Naive B cell (primary cell): ENCODE results near the gene NRSN1. TPM values are rescaled to one million over a fixed set of nuclear protein-coding genes. Genes with fewer than 3 reads are reported as not detected.
A peak's percentile ranks its signal among the peaks of the same experiment; 100 is the strongest.
"Not testable (repeated sequence)": the region's sequence is repeated elsewhere in the genome, so short reads cannot be mapped to it uniquely, and the experiment has no call there.

Experiments
- ATAC-seq, 2 donors: fragments of 150-1000 bp; cut with Tn5 transposase; 2 replicates each; pipeline ENCODE4 v1.10.0; 2021; ENCODE audit warnings: low read depth in 2 of 2, mild to moderate bottlenecking in 2 of 2, moderate library complexity in 2 of 2
- DNase-seq: peaks from one replicate; pipeline ENCODE4 v3.0.0; 2022
- H3K27ac Mint-ChIP-seq, 6 donors: one replicate each; pipeline ENCODE4 v1.8.0; 2020 to 2022; ENCODE audit warnings: mild to moderate bottlenecking in 6 of 6, mixed read lengths in 6 of 6, moderate library complexity in 5 of 6, inconsistent platforms in 2 of 6
- H3K27me3 Mint-ChIP-seq, 3 donors: one replicate each; pipeline ENCODE4 v1.8.0; 2021 to 2022; ENCODE audit warnings: mixed read lengths in 3 of 3, mild to moderate bottlenecking in 1 of 3
- H3K36me3 Mint-ChIP-seq, 2 donors: one replicate each; pipeline ENCODE4 v1.8.0; 2020 to 2022; ENCODE audit warnings: mixed read lengths in 2 of 2, inconsistent platforms in 1 of 2, mild to moderate bottlenecking in 1 of 2
- H3K4me1 Mint-ChIP-seq, 3 donors: one replicate each; pipeline ENCODE4 v1.8.0; 2020 to 2022; ENCODE audit warnings: mixed read lengths in 3 of 3, inconsistent platforms in 1 of 3, mild to moderate bottlenecking in 1 of 3, moderate library complexity in 1 of 3
- H3K4me3 Mint-ChIP-seq, 8 donors: one replicate each; pipeline ENCODE4 v1.8.0; 2020 to 2022; ENCODE audit warnings: mild to moderate bottlenecking in 8 of 8, mixed read lengths in 8 of 8, moderate library complexity in 8 of 8, inconsistent platforms in 2 of 8
- H3K9me3 Mint-ChIP-seq, 7 donors: one replicate each; pipeline ENCODE4 v1.8.0; 2020 to 2022; ENCODE audit warnings: mixed read lengths in 7 of 7, mild to moderate bottlenecking in 5 of 7, inconsistent platforms in 2 of 7, moderate library complexity in 1 of 7
- polyA plus RNA-seq, 6 donors: library from polyadenylated mRNA; unstranded; fragments of 300-500 nt; fragmentation: Illumina TruSeq; gene quantifications; one replicate each; pipeline ENCODE4 v1.2.3, GENCODE V29; 2021; ENCODE audit warnings: low read depth in 6 of 6

The NRSN1 gene
- polyA plus RNA-seq, 6 donors from 2014 or later = not detected

DNA sequence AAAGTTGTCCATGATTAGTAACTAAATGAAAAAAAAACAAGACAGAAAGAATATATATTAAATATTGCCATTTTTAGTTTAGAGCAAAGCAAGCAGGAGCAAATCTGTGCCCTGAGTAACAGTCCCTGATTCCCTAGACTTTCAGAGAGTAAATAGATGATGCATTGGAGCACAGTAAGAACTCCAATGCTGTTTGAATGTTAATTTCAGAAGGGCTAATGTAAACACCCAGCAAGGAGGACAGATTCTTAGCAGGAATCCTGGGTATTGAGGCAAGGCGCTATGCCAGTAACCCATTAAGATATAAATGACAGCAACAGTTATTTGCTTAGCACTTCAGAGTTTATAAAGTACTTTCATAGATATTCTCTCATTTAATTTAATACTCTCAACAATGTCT is 15.6 kb upstream of the NRSN1 start:
- no peak overlapping the region for H3K27ac Mint-ChIP-seq
- no peak for ATAC-seq
- peaks cover 0 to 1% (median 0%) of the 10 kb centered on the region in 7 donors for H3K9me3 Mint-ChIP-seq
- no peak overlapping the region for H3K4me3 Mint-ChIP-seq
- peaks cover 0 to 12% (median 0%) of the 10 kb centered on the region in 3 donors for H3K27me3 Mint-ChIP-seq
- DNase-seq = no peak
- H3K36me3 Mint-ChIP-seq = no peaks in the 10 kb centered on the region
- no peaks in the 10 kb centered on the region for H3K4me1 Mint-ChIP-seq

- H3K4me1 Mint-ChIP-seq = no peaks in the 10 kb centered on the region
- H3K27me3 Mint-ChIP-seq = peaks cover 0 to 8% (median 0%) of the 10 kb centered on the region in 3 donors
- ATAC-seq (no peak), DNase-seq (no peak)
- peaks cover 0 to 4% (median 0%) of the 10 kb centered on the region in 7 donors for H3K9me3 Mint-ChIP-seq
- H3K27ac Mint-ChIP-seq = no peak overlapping the region
- no peak overlapping the region for H3K4me3 Mint-ChIP-seq
- no peaks in the 10 kb centered on the region for H3K36me3 Mint-ChIP-seq
Measured at GRCh38 chr6:24113891-24114290, 12.1 kb upstream of the NRSN1 start.

- ATAC-seq = no peak
- no peak overlapping the region for H3K4me3 Mint-ChIP-seq
- H3K36me3 Mint-ChIP-seq = no peaks in the 10 kb centered on the region
- H3K9me3 Mint-ChIP-seq = peaks cover 0 to 4% (median 2%) of the 10 kb centered on the region in 7 donors
- no peaks in the 10 kb centered on the region for H3K4me1 Mint-ChIP-seq
- no peak for DNase-seq
- H3K27me3 Mint-ChIP-seq = peaks cover 0 to 8% (median 6%) of the 10 kb centered on the region in 3 donors
- H3K27ac Mint-ChIP-seq = no peak overlapping the region
Measured at GRCh38 chr6:24117021-24117420, 9.0 kb upstream of the NRSN1 start.

GRCh38 chr6:24122139-24122538 is 3.9 kb upstream of the NRSN1 start:
- DNase-seq = no peak
- Mint-ChIP-seq H3K4me3 (no peak overlapping the region), H3K4me1 (peaks cover 0 to 6% (median 4%) of the 10 kb centered on the region in 3 donors), H3K9me3 (peaks cover 4 to 12% (median 7%) of the 10 kb centered on the region in 7 donors), H3K36me3 (peaks cover 0 to 12% of the 10 kb centered on the region in 2 donors), H3K27ac (no peak overlapping the region), H3K27me3 (peaks cover 27 to 38% (median 34%) of the 10 kb centered on the region in 3 donors)
- ATAC-seq = no peak

DNA sequence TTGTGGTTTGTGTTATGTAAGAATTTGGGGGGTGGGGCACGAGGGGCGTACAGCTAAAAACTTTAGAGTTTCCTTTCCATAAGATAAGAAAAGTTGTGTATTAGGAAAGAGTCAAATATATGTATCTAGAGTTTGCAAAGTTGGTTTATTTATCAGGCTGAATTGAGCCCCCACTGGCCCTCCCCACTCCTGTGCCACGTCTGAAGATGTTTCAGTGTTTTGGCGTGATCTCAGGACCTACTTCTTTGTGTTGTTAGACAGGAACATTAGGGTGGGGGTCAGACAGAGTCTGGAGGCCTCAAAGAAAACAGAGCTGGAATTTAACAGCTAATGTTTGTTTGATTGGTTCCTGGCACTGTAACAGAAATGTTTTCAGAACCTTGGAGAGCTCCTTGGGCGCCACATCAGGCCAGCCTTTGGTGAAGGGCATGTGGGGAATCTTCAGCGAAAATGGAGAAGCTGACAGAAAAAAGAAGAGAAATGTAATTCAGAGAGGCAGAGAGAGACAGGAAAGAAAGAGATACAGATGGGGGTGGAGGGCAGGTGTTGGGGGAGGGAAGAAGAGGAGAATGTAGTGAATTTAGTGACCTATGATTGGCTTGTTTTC is 674 bp downstream of the NRSN1 start:
- ATAC-seq (no peak), DNase-seq (no peak)
- Mint-ChIP-seq H3K4me1 (peaks cover 0 to 6% (median 4%) of the 10 kb centered on the region in 3 donors), H3K9me3 (peaks cover 3 to 15% (median 5%) of the 10 kb centered on the region in 7 donors), H3K36me3 (peaks cover 0 to 12% of the 10 kb centered on the region in 2 donors), H3K4me3 (no peak overlapping the region), H3K27ac (peak overlapping the region in 1 of 6 donors; percentile 2), H3K27me3 (peaks cover 31 to 36% (median 35%) of the 10 kb centered on the region in 3 donors)

- Mint-ChIP-seq H3K27me3 (peaks cover 31 to 36% (median 35%) of the 10 kb centered on the region in 3 donors), H3K4me3 (no peak overlapping the region), H3K4me1 (peaks cover 0 to 6% (median 4%) of the 10 kb centered on the region in 3 donors), H3K9me3 (peaks cover 3 to 15% (median 5%) of the 10 kb centered on the region in 7 donors), H3K36me3 (peaks cover 0 to 12% of the 10 kb centered on the region in 2 donors), H3K27ac (no peak overlapping the region)
- no peak for DNase-seq
- ATAC-seq = no peak
Measured at GRCh38 chr6:24127316-24127715, 1.3 kb downstream of the NRSN1 start.

DNA sequence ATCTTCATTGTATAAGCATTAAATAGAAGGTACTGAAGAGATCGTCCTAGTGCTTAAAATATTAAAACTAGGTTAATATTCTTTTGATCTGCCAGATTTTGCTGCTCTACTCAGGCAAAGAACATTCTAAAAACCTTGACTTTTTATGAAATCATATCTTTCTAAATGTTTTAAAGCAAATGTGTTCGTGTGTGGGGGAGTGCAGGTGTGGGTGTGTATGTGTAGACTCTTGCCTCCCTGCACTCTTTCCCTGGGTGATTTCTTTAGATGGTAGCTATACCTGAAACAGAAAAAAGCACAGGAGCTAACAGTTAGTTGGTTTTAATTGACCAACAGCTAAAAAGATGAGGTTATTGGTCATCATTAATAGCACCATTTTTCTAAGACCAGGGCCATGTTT is 5.7 kb downstream of the NRSN1 start:
- ATAC-seq (no peak), DNase-seq (no peak)
- Mint-ChIP-seq H3K27me3 (peaks cover 4 to 13% (median 5%) of the 10 kb centered on the region in 3 donors), H3K36me3 (peaks cover 0 to 4% of the 10 kb centered on the region in 2 donors), H3K4me1 (no peaks in the 10 kb centered on the region), H3K27ac (no peak overlapping the region), H3K9me3 (peaks cover 0 to 6% (median 3%) of the 10 kb centered on the region in 7 donors), H3K4me3 (no peak overlapping the region)

DNA sequence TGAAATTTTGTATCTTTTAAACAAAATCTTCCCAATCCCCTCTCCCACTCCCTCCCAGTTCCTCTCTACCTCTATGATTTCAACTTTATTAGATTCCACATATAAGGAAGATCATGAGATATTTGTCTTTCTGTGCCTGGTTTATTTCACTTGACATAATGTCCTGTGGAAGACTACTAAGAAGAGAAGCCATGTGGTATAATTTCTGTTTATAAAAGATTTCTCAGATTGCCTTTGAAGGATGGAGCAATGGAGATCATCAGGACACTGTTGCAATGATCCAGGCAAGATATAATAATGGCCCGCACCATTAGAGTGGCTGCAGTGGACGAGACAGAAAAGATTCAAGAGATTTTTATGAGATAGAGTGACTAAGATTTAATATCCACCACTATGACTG is 13.1 kb downstream of the NRSN1 start:
- Mint-ChIP-seq H3K4me3 (no peak overlapping the region), H3K9me3 (peaks cover 0 to 12% (median 2%) of the 10 kb centered on the region in 7 donors), H3K27ac (peak overlapping the region in 1 of 6 donors; percentile 7), H3K36me3 (no peaks in the 10 kb centered on the region), H3K4me1 (no peaks in the 10 kb centered on the region), H3K27me3 (peaks cover 0 to 8% (median 0%) of the 10 kb centered on the region in 3 donors)
- no peak for ATAC-seq
- DNase-seq = no peak

- Mint-ChIP-seq H3K36me3 (no peaks in the 10 kb centered on the region), H3K27me3 (peaks cover 0 to 5% (median 0%) of the 10 kb centered on the region in 3 donors), H3K4me1 (no peaks in the 10 kb centered on the region), H3K27ac (no peak overlapping the region), H3K9me3 (peaks cover 0 to 12% (median 2%) of the 10 kb centered on the region in 7 donors), H3K4me3 (no peak overlapping the region)
- ATAC-seq (no peak), DNase-seq (no peak)
Measured at GRCh38 chr6:24139639-24140038, 13.6 kb downstream of the NRSN1 start.

- no peak for DNase-seq
- no peak for ATAC-seq
- Mint-ChIP-seq H3K36me3 (no peaks in the 10 kb centered on the region), H3K4me3 (no peak overlapping the region), H3K9me3 (peaks cover 0 to 12% (median 0%) of the 10 kb centered on the region in 7 donors), H3K27ac (peak overlapping the region in 1 of 6 donors; percentile 7), H3K27me3 (peaks cover 0 to 5% (median 0%) of the 10 kb centered on the region in 3 donors), H3K4me1 (no peaks in the 10 kb centered on the region)
Measured at GRCh38 chr6:24140591-24140990, 14.6 kb downstream of the NRSN1 start.

DNA sequence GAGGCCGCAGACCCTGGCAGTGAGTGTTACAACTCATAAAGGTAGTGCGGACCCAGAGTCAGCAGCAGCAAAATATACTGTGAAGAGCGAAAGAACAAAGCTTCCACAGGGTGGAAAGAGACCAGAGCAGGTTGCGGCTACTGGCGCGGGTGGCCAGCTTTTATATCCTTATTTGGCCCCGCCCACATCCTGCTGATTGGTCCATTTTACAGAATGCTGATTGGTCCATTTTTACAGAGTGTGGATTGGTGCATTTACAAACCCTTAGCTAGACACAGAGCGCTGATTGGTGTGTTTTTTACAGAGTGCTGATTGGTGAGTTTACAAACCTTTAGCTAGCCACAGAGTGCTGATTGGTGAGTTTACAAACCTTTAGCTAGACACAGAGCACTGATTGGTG is 16.7 kb downstream of the NRSN1 start:
- not testable (repeated sequence) for H3K27me3 Mint-ChIP-seq, H3K27ac Mint-ChIP-seq, H3K4me3 Mint-ChIP-seq, DNase-seq, H3K36me3 Mint-ChIP-seq, H3K4me1 Mint-ChIP-seq, ATAC-seq
- H3K9me3 Mint-ChIP-seq = peaks cover 0 to 12% (median 0%) of the 10 kb centered on the region in 7 donors

GRCh38 chr6:24145690-24146131 is 19.7 kb downstream of the NRSN1 start:
- Mint-ChIP-seq H3K27me3 (peaks cover 0 to 13% (median 8%) of the 10 kb centered on the region in 3 donors), H3K4me1 (no peaks in the 10 kb centered on the region), H3K4me3 (no peak overlapping the region), H3K27ac (no peak overlapping the region), H3K36me3 (no peaks in the 10 kb centered on the region), H3K9me3 (peaks cover 0 to 10% (median 2%) of the 10 kb centered on the region in 7 donors)
- no peak for DNase-seq
- ATAC-seq = no peak

GRCh38 chr6:24146871-24147270 is 20.9 kb downstream of the NRSN1 start:
- Mint-ChIP-seq H3K27me3 (peaks cover 0 to 13% (median 8%) of the 10 kb centered on the region in 3 donors), H3K4me3 (no peak overlapping the region), H3K4me1 (no peaks in the 10 kb centered on the region), H3K36me3 (no peaks in the 10 kb centered on the region), H3K9me3 (peaks cover 0 to 12% (median 6%) of the 10 kb centered on the region in 7 donors), H3K27ac (no peak overlapping the region)
- ATAC-seq (no peak), DNase-seq (no peak)

GRCh38 chr6:24147511-24148153 is 21.6 kb downstream of the NRSN1 start:
- Mint-ChIP-seq H3K36me3 (no peaks in the 10 kb centered on the region), H3K27me3 (peaks cover 0 to 13% (median 8%) of the 10 kb centered on the region in 3 donors), H3K4me1 (no peaks in the 10 kb centered on the region), H3K4me3 (no peak overlapping the region), H3K27ac (no peak overlapping the region), H3K9me3 (peaks cover 0 to 19% (median 6%) of the 10 kb centered on the region in 7 donors)
- DNase-seq (no peak), ATAC-seq (no peak)
